Measurements from ENCODE around the gene NPPA. TPM values are rescaled to one million over a fixed set of nuclear protein-coding genes. Genes with fewer than 3 reads are reported as not detected.

NPPA gene
- total and polyA plus RNA-seq, 9 of the 15 experiments (the other 6 are each of a cell fraction or from before 2014, with no cell fraction given), result not detected

GRCh38 chr1:11858968-11859871, 11.6 kb upstream of the NPPA start (continued):
- TF ChIP-seq PHF21A (IDR thresholded peaks at IDR 0.05; ENCODE audit: borderline replicate concordance, low read depth) (no peak), ZC3H4 (CRISPR knock-in tag; IDR thresholded peaks at IDR 0.05; ENCODE audit: borderline replicate concordance) (no peak), ZNF75A (CRISPR knock-in tag; IDR thresholded peaks at IDR 0.05) (no peak), RBM22 (IDR thresholded peaks at IDR 0.05; ENCODE audit: low read depth, low read length, poor library complexity, severe bottlenecking) (no peak), DPF2 (IDR thresholded peaks at IDR 0.05) (no peak), SIX5 (IDR thresholded peaks at IDR 0.05; ENCODE audit: borderline replicate concordance in 1 of 2, insufficient read depth in 1 of 2, low read depth in 1 of 2, low read length in 2 of 2) (no peak), ZNF318 (IDR thresholded peaks at IDR 0.05; ENCODE audit: borderline replicate concordance in 1 of 2, low read depth in 1 of 2) (no peak), PCBP2 (IDR thresholded peaks at IDR 0.05; ENCODE audit: low read depth, low read length, poor library complexity, severe bottlenecking) (no peak), HINFP (tag; conservative IDR thresholded peaks at IDR 0.05; ENCODE audit: low read depth) (no peak), KLF16 (IDR thresholded peaks at IDR 0.05) (no peak), USF2 (CRISPR knock-in tag; IDR thresholded peaks at IDR 0.05) (peak; percentile 68), STAT5B (CRISPR knock-in tag; IDR thresholded peaks at IDR 0.05) (no peak)

All from K562 (cell line).